GM12801 (cell line): Measurements from ENCODE around the gene HIF3A.

Experiments used
- TF ChIP-seq, protein P1 (sequence below): IDR thresholded peaks from one replicate; pipeline ENCODE4 v1.5.1; 2011; ENCODE audit warnings: control low read depth; ENCODE audit not compliant: insufficient read length; ENCODE audit errors: extremely low read depth

Gene HIF3A

DNA sequence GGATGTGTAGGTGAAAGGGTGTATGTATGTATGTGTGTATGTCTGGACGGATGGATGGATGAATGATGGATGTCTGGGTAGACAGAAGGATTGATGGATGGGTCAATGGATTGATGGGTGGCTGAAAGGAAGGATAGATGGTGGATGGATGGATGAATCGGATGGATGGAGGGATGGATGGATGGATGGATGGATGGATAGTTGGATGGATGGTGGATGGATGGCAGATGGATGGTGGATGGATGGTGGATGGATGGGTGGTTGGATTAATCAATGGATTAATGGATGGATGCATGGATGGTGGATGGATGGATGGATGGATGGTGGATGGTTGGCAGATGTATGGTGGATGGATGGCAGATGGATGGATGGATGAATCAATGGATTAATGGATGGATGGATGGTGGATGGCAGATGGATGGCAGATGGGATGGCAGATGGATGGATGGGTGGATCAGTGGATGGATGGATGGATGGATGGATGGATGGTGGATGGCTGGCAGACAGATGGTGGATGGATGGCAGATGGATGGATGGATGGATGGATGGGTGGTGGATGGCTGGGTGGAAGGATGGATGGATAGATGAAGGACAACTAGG is 33.6 kb downstream of the HIF3A start:
- TF ChIP-seq, protein P1, sequence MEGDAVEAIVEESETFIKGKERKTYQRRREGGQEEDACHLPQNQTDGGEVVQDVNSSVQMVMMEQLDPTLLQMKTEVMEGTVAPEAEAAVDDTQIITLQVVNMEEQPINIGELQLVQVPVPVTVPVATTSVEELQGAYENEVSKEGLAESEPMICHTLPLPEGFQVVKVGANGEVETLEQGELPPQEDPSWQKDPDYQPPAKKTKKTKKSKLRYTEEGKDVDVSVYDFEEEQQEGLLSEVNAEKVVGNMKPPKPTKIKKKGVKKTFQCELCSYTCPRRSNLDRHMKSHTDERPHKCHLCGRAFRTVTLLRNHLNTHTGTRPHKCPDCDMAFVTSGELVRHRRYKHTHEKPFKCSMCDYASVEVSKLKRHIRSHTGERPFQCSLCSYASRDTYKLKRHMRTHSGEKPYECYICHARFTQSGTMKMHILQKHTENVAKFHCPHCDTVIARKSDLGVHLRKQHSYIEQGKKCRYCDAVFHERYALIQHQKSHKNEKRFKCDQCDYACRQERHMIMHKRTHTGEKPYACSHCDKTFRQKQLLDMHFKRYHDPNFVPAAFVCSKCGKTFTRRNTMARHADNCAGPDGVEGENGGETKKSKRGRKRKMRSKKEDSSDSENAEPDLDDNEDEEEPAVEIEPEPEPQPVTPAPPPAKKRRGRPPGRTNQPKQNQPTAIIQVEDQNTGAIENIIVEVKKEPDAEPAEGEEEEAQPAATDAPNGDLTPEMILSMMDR, result no peak

DNA sequence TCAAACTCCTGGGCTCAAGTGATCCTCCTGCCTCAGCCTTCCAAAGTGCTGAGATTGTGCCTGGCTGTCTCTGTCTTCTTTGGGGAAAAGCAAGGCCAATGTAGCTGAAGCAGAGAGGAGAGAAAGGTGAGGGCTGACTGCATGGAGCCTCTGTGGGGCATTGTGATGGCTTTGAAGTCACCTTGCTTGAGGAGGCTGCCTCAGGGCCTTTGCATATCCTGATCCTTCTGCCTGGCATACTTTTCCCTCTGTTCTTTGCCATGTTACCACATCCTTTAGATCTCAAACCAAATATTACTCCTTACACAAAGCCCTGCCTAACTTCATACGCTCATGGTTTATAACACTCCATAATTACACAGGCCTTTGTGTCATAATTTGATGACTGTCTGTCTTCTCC is 40.6 kb downstream of the HIF3A start:
- TF ChIP-seq, protein P1, result no peak

DNA sequence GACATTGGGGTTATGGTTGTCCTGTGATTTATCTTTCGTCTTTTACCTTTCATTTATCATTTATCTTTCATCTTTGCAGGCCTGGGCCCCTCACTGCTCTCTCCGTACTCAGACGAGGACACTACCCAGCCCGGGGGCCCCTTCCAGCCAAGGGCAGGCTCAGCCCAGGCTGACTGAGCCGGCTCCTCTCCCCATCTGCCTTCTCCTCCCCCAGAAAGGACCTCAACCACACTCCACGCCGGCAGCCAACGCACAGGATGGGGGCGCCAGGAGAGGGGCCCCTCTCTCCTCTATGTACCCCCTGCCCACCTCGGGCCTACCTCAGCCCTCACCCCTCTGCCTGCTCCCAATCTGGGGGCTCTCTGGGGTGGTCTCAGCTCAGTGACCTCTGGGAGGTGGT is 42.6 kb downstream of the HIF3A start:
- TF ChIP-seq, protein P1, result no peak

DNA sequence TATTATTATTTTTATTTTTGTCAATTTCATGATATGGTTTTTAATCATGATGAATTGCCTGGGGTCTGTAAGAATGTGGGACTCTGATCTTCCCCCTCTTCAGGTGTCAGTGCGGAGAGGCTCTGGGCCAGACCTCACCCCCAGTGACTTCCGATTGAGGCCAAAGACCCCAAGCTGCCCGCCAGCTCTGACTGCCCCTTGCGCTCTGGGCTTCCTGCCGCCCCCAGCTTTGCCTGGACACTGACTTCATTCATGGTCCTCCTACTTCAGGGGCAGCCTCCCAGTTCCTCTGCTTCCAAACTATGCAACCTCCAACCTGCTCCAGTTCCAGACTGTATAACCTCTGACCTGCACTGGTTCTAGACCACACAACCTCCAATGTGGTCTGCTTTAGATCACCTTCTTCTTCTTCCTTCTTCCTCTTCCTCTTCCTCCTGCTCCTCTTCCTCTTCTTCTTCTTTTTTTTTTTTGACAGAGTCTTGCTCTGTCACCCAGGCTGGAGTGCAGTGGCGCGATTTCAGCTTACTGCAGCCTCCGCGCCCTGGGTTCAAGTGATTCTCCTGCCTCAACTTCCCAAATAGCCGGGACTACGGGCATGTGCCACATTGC is 43.3 kb downstream of the HIF3A start:
- TF ChIP-seq, protein P1, result no peak

DNA sequence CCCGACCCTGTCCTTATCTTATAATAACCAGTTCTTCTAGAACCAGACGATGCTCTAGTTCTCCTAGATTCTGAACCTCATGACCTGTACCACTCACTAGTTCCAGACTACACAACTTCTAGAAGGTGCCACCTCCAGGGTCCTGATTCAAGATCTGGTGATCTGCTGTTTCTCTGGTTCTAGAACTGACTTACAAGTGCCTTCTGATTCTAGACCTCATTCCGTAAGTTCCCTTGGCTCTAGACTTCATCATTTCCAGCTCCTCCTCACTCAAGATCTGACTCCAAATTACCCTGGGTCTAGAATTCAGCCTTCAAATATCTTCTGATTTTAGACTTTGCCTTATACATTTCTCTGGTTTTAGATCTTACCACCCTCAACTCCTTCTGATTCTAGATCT is 45.1 kb downstream of the HIF3A start:
- TF ChIP-seq, protein P1, result no peak

DNA sequence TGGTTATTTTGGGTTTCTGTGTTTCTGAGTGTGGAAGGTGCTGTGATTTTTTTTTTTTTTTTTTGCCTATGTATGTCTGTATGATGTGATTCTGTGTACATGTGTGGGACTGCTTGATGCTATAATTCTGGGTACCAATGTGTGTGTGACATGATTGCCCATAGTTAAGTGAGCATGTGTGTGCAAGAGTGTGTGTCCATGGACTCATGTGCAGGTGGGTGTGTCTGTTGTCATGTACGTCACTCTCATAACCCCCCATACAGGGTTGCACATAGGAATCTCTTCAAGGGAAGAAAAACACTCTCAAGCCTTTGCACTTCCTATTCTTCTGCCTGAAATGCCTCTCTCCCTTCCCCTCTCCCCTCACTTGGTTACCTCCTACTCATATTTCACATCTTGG is 47.5 kb downstream of the HIF3A start:
- TF ChIP-seq, protein P1, result no peak

DNA sequence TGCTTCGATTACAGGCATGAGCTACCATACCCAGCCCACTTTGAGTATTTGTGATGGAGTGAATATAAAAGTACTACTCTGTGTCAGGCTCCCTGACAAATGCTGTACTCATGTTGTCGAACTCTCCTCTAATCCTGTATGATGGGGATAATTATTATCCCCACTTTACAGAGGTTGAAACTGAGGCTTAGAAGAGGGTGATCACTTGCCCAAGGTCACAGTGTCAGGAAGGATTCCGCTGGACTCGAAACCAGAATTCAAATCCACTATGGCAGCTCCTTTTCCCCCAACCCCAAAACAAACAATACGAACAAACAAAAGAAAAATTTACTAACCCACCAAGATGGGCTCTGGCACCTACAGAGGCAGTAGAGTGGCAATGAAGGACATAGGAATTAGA is 48.3 kb downstream of the HIF3A start:
- TF ChIP-seq, protein P1, result no peak
